Uterus (tissue), 2 donors: ENCODE measurements around the gene HAAO.

Experiments
- CTCF ChIP-seq, 4 experiments: fragments of 200-600 bp in 2 of 4; fragments of 450-650 bp in 2 of 4; sonication (generic) in 2 of 4; IDR thresholded peaks; one replicate each; pipeline ENCODE4 v1.5.1; 2016 to 2019; ENCODE audit warnings: antibody characterized with exemption in 4 of 4, mild to moderate bottlenecking in 2 of 4, moderate library complexity in 1 of 4
- POLR2A ChIP-seq, 2 donors: fragments of 450-650 bp; IDR thresholded peaks; one replicate each; pipeline ENCODE4 v1.6.1; 2016; ENCODE audit warnings: antibody characterized with exemption in 2 of 2, mild to moderate bottlenecking in 1 of 2, moderate library complexity in 1 of 2

DNA sequence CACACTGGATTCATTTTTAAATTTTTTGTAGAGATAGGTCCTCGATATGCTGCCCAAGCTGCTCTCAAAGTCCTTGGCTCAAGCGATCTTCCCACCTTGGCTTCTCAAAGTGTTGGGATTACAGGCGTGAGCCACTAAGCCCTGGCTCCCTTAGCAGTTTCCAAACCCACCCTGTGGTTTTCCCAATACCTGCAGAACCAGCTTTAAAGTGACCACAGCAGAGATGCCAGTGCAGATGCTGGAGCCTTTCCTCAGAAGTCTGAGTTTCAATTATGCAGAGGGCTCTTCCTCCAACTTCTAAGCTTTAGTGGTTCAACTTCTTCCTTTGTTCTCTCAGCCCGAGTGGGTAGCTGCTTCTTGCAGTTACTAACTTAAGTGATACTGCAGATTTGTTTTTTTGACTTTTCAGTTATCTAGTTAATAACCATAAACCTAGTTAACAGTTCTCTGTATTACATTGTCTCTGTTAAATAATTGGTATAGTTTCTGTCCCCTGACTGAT is 8.1 kb upstream of the HAAO start:
- TF ChIP-seq CTCF (IDR thresholded peaks at IDR 0.05) (no peak), POLR2A (IDR thresholded peaks at IDR 0.05) (no peak)
